Heart right ventricle (tissue), 16 donors: ENCODE measurements around the gene BMP3. TPM values are rescaled to one million over a fixed set of nuclear protein-coding genes. Genes with fewer than 3 reads are reported as not detected.

Experiments
- ATAC-seq, 8 donors: fragments of 200-7000 bp; cut with Tn5 transposase; one replicate each; pipeline ENCODE4 v1.9.1; 2020; ENCODE audit warnings: mild to moderate bottlenecking in 8 of 8, moderate library complexity in 8 of 8, moderate number of reproducible peaks in 1 of 8
- DNase-seq, 2 donors: peaks; one replicate each; pipeline ENCODE4 v3.0.0-alpha.2; 2020
- H3K27ac ChIP-seq, 10 donors: fragments of 200-600 bp; sonication (generic) in 2 of 10; one replicate each; pipeline versions ENCODE4 v1.5.0 to v1.8.0; 2020 to 2022; ENCODE audit warnings: mild to moderate bottlenecking in 3 of 10
- H3K27me3 ChIP-seq, 7 donors: fragments of 200-600 bp; one replicate each; pipeline ENCODE4 v1.8.0; 2021 to 2022; ENCODE audit warnings: mild to moderate bottlenecking in 2 of 7
- H3K36me3 ChIP-seq, 9 donors: fragments of 200-600 bp; sonication (generic) in 1 of 9; one replicate each; pipeline versions ENCODE4 v1.5.0 to v1.8.0; 2020 to 2022; ENCODE audit warnings: mild to moderate bottlenecking in 2 of 9
- H3K4me1 ChIP-seq, 9 donors: fragments of 200-600 bp; sonication (generic) in 1 of 9; one replicate each; pipeline versions ENCODE4 v1.5.0 to v1.8.0; 2020 to 2022; ENCODE audit warnings: mild to moderate bottlenecking in 4 of 9
- H3K4me3 ChIP-seq, 10 donors: fragments of 200-600 bp; sonication (generic) in 2 of 10; one replicate each; pipeline versions ENCODE4 v1.5.0 to v1.8.0; 2020 to 2022; ENCODE audit warnings: mild to moderate bottlenecking in 7 of 10, moderate library complexity in 2 of 10
- H3K9me3 ChIP-seq, 11 donors: fragments of 200-600 bp in 10 of 11; sonication (generic) in 2 of 11; one replicate each; pipeline versions ENCODE4 v1.5.0 to v1.8.0; 2013 to 2022; ENCODE audit warnings: mild to moderate bottlenecking in 2 of 11, control low read depth in 1 of 11, moderate library complexity in 1 of 11
- CTCF ChIP-seq, 9 donors: fragments of 200-600 bp; sonication (generic) in 2 of 9; IDR thresholded peaks; one replicate each; pipeline versions ENCODE4 v1.5.0 to v1.8.0; 2021 to 2022; ENCODE audit warnings: antibody characterized with exemption in 9 of 9, mild to moderate bottlenecking in 5 of 9, moderate library complexity in 1 of 9
- WGBS, 2 donors: extraction: QIAGEN DNeasy Blood & Tissue Kit; methylation state at CpG; one replicate each; pipeline ENCODE4 v1.1.7; 2013; ENCODE audit warnings: inconsistent platforms in 1 of 2; 5-methylcytosine and 5-hydroxymethylcytosine counted together
- intact Hi-C, 10 donors: fragments of 100-400 bp; cut with DNase I; formaldehyde crosslinking; loops; one replicate each; pipeline versions ENCODE4 v1.11.1 to v1.14.2; 2022
- polyA plus RNA-seq, 2 donors: library from polyadenylated mRNA; stranded (reverse); fragments of 200-250 nt; gene quantifications; one replicate each; pipeline ENCODE4 v1.2.3, GENCODE V29; 2013
- total RNA-seq, 10 donors: library from RNA; stranded (reverse); fragmentation: NEBNext Ultra II Directional in 3 of 10; extraction: Animal tissue kit (Norgen Biotek cat#: 25700) in 3 of 10; gene quantifications; one replicate each; pipeline versions ENCODE4 v1.2.1 to v1.2.4, GENCODE V29; 2021 to 2023
- donor health status: Arrhythmogenic right ventricular cardiomyopathy.
- donor health status: ischemic (EF 13 %, LVEDD 7.1; RV severe dilation, severe dysfunction).
- donor health status: healthy with polysubstance abuse.
- donor health status: DM: no; HTN: yes; CAD: no.
- donor health status: DM: no; HTN: no; CAD: no.
- donor health status: ischemic (EF 25% LVEDD 6.9; RV normal size, moderate dysfunction).
- donor health status: ischemic (EF 25% LVEDD 5.7; RV mildly dilated, moderate dysfunction).
- donor health status: healthy.
- donor health status: DM: yes; HTN: yes; CAD: no.
- donor health status: Ischemic cardiomyopathy.
- donor health status: ischemic (EF 35%, LVEDD 5.7; RV mildly dilated, moderate dysfunction).
- donor health status: nonischemic (EF 11% LVEDD 7.7; RV severe dilation, severe dysfunction).
- donor health status: DM: yes; HTN: yes; CAD: no.
- donor health status: PGD.
- donor health status: ischemic (EF 29% LVEDD 5.4; RV normal size, mild dysfunction).
- donor health status: nonischemic (EF 23%, LVEDD 6.1; RV moderate dilation, normal function).

The BMP3 gene
- total and polyA plus RNA-seq, 12 donors: 0.12 TPM; not detected in 11

- TF ChIP-seq CTCF (IDR thresholded peaks at IDR 0.05): no peak
- no peak overlapping the region for H3K27ac ChIP-seq
- H3K9me3 ChIP-seq: no peaks in the 10 kb centered on the region
- no peak for DNase-seq
- intact Hi-C loops: loop anchor here in 3 of 10 donors (5.0 to 10.0 kb wide), 4 partner anchors 673 to 688 kb away; no protein-coding TSS in a partner anchor
- H3K4me1 ChIP-seq: peaks cover 0 to 6% (median 0%) of the 10 kb centered on the region in 9 donors
- WGBS, 2 donors: 18 to 31% methylated on average over 3 of the region's 3 CpGs
- H3K36me3 ChIP-seq: no peaks in the 10 kb centered on the region
- peaks cover 0 to 3% (median 0%) of the 10 kb centered on the region in 7 donors for H3K27me3 ChIP-seq
- no peak overlapping the region for H3K4me3 ChIP-seq
- peak in 1 of 8 donors; percentile 25 for ATAC-seq
These were observed 19.4 kb downstream of the BMP3 start for GRCh38 chr4:81049907-81050306.

GRCh38 chr4:81052119-81053068 is 21.9 kb downstream of the BMP3 start:
- H3K9me3 ChIP-seq: no peaks in the 10 kb centered on the region
- peaks cover 0 to 6% (median 0%) of the 10 kb centered on the region in 9 donors for H3K4me1 ChIP-seq
- peaks cover 0 to 2% (median 0%) of the 10 kb centered on the region in 7 donors for H3K27me3 ChIP-seq
- no peak overlapping the region for H3K27ac ChIP-seq
- TF ChIP-seq CTCF (IDR thresholded peaks at IDR 0.05): peak; percentile 25 to 65 (median 59)
- DNase-seq: peak; percentile 16 to 28
- H3K4me3 ChIP-seq: no peak overlapping the region
- peak in 2 of 8 donors; percentile 64 to 72 for ATAC-seq
- 69 to 73% methylated on average over 7 of the region's 7 CpGs for WGBS, 2 donors
- H3K36me3 ChIP-seq: no peaks in the 10 kb centered on the region
- intact Hi-C loops: loop anchor here in 3 of 10 donors (2.0 to 10.0 kb wide), 3 partner anchors 685 to 688 kb away; no protein-coding TSS in a partner anchor

DNA sequence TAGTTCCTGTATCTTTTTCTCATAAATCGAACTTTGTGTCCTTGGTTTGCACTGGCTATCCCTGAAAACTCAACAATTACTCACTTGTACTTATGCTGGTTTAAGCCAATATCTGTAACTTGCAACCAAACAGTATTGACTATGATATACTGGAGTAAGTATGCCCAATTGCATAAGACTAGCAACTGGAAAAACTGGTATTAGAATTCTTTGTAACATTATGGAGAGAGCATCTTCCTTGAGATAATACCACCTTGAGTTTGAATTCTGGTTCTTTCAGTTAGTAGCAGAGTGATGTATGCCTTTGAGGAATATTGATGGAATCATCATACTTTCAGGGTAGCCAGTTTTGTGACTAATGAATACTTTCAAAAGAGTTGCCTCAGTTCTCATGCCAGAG is 28.1 kb downstream of the BMP3 start:
- no peak for DNase-seq
- no peaks in the 10 kb centered on the region for H3K9me3 ChIP-seq
- no peak for ATAC-seq
- 43 to 54% methylated on average over 1 of the region's 1 CpG for whole genome bisulfite sequencing, 2 donors
- no peak overlapping the region for H3K27ac ChIP-seq
- no peak overlapping the region for H3K4me3 ChIP-seq
- peaks cover 0 to 5% (median 0%) of the 10 kb centered on the region in 7 donors for H3K27me3 ChIP-seq
- H3K4me1 ChIP-seq: no peaks in the 10 kb centered on the region
- intact Hi-C loops: loop anchor here in 1 of 10 donors (10.0 kb wide), 1 partner anchor 694 kb away; no protein-coding TSS in a partner anchor
- TF ChIP-seq CTCF (IDR thresholded peaks at IDR 0.05): no peak
- no peaks in the 10 kb centered on the region for H3K36me3 ChIP-seq

DNA sequence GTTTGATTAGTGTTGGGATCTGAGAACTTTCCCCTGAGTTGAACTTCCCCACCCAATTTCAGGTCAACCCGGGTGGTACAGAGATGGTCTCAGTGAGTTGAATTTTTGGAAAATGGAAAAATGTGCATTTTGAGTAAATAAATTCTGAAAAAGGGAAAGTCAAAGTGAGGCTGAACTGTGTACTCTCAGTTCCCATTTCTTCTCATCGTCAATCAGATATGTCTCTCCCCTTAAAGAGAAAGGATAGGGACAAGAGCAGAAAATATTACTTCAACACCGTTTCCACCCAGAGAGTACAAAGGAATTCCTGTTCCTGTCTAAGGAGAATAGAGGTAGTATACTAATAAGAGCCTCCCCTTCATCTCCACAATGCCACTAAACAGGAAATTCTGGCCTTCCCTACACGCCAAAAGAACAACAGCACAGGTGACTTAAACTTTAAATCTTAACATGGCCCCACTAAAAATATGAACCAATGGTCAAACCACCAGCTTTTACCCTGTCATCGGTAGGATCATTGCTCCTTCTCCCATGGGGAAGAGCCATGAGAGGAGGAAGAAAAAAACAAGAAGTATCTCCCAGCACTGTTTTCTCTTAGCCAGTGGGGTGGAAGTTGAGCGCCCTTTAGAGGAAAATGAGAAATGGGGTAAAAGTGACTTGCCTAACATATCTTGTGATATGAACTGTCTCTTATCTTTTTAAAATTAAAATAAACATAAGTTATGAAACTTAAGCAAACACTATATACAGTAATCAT is 30.3 kb downstream of the BMP3 start:
- H3K36me3 ChIP-seq: no peaks in the 10 kb centered on the region
- no peaks in the 10 kb centered on the region for H3K9me3 ChIP-seq
- ATAC-seq: no peak
- H3K4me1 ChIP-seq: no peaks in the 10 kb centered on the region
- no peak for TF ChIP-seq CTCF (IDR thresholded peaks at IDR 0.05)
- H3K4me3 ChIP-seq: no peak overlapping the region
- peaks cover 0 to 5% (median 0%) of the 10 kb centered on the region in 7 donors for H3K27me3 ChIP-seq
- DNase-seq: no peak
- intact Hi-C loops: no loop called here
- H3K27ac ChIP-seq: no peak overlapping the region
- WGBS, 2 donors: 73 to 77% methylated on average over 6 of the region's 6 CpGs
